ENCODE results near the gene ABCB9.

DNA sequence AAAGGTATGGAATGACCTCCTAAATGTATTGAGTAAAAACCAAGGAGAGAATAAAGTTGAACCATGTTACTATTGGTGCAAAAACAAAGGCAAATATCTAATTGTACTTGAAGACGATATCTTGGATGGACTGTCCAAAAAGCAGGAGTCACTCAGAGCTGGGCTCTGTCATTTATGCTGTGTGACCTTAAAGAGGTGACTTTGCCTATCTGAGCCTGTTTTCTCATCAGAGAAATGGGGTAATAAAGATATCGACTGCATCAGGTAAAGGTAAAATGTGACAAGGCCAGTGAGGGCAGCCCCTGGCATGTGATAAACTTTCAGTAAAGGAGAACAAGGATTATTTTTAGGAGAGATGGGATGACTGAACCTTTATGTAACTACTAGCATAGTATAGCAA, 1.8 kb upstream of the ABCB9 start:
- TF ChIP-seq POLR2A (IDR thresholded peaks at IDR 0.05) (no peak), CTCF (IDR thresholded peaks at IDR 0.05) (no peak)
